HepG2 (cell line): ENCODE measurements around the gene TRMT1.

Source experiments
- ATF3 ChIP-seq: sonication (generic); formaldehyde crosslinking; IDR thresholded peaks from 2 replicates; pipeline ENCODE4 v1.4.0; 2020; ENCODE audit warnings: missing genetic modification reagents
- CAMTA2 ChIP-seq: sonication (generic); formaldehyde crosslinking; IDR thresholded peaks from 2 replicates; pipeline ENCODE4 v1.4.0; 2020; ENCODE audit warnings: mild to moderate bottlenecking, missing genetic modification reagents, borderline replicate concordance
- CREB1 ChIP-seq, 2 experiments: fragments of 450-650 bp in 1 of 2; IDR thresholded peaks; 2 replicates each; pipeline ENCODE4 v1.6.1; 2016 to 2017; ENCODE audit warnings: control low read depth in 1 of 2, mild to moderate bottlenecking in 1 of 2, missing compliant biosample characterization in 1 of 2, missing genetic modification characterization in 1 of 2
- DPF2 ChIP-seq: sonication (generic); formaldehyde crosslinking; IDR thresholded peaks from 2 replicates; pipeline ENCODE4 v1.4.0; 2020; ENCODE audit warnings: mild to moderate bottlenecking, low read depth, missing genetic modification reagents, borderline replicate concordance
- FOXO4 ChIP-seq: sonication (generic); formaldehyde crosslinking; conservative IDR thresholded peaks from 2 replicates; pipeline ENCODE4 v1.8.1; 2023; ENCODE audit warnings: missing genetic modification reagents
- JUND ChIP-seq: sonication (generic); formaldehyde crosslinking; IDR thresholded peaks from 2 replicates; pipeline ENCODE4 v1.8.0; 2022; ENCODE audit warnings: mild to moderate bottlenecking, missing genetic modification reagents
- NCOR1 ChIP-seq: fragments of 200-600 bp; sonication (generic); IDR thresholded peaks from 2 replicates; pipeline ENCODE4 v1.7.0; 2017; ENCODE audit warnings: antibody characterized with exemption, low read length, borderline replicate concordance
- SP1 ChIP-seq, 2 experiments: fragments of 450-650 bp in 1 of 2; sonication (generic) in 1 of 2; formaldehyde crosslinking in 1 of 2; IDR thresholded peaks; 2 replicates each; pipeline versions ENCODE4 v1.4.0 to v1.6.1; 2016 to 2020; ENCODE audit warnings: missing genetic modification reagents in 1 of 2
- TRIM24 ChIP-seq: sonication (generic); formaldehyde crosslinking; IDR thresholded peaks from 2 replicates; pipeline ENCODE4 v1.8.0; 2022; ENCODE audit warnings: mild to moderate bottlenecking, missing genetic modification reagents
- U2AF1 ChIP-seq: fragments of 200-400 bp; formaldehyde crosslinking; optimal IDR thresholded peaks from 2 replicates; pipeline ENCODE3; 2017; ENCODE audit warnings: mild to moderate bottlenecking, low read depth, low read length
- ZFP62 ChIP-seq: sonication (generic); formaldehyde crosslinking; IDR thresholded peaks from 2 replicates; pipeline ENCODE4 v1.4.0; 2020; ENCODE audit warnings: missing genetic modification reagents
- TF ChIP-seq, protein P1 (sequence below): IDR thresholded peaks from 2 replicates; pipeline ENCODE4 v1.6.1; 2018; ENCODE audit warnings: missing genetic modification reagents
- TF ChIP-seq, protein P2 (sequence below), 2 experiments: IDR thresholded peaks; 2 replicates each; pipeline ENCODE4 v1.6.1; 2011 to 2012; ENCODE audit warnings: low read length in 2 of 2, borderline replicate concordance in 1 of 2, low read depth in 1 of 2, mild to moderate bottlenecking in 1 of 2, moderate library complexity in 1 of 2

- TF ChIP-seq, protein P1, sequence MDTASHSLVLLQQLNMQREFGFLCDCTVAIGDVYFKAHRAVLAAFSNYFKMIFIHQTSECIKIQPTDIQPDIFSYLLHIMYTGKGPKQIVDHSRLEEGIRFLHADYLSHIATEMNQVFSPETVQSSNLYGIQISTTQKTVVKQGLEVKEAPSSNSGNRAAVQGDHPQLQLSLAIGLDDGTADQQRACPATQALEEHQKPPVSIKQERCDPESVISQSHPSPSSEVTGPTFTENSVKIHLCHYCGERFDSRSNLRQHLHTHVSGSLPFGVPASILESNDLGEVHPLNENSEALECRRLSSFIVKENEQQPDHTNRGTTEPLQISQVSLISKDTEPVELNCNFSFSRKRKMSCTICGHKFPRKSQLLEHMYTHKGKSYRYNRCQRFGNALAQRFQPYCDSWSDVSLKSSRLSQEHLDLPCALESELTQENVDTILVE (CRISPR knock-in tag), result no peak
- no peak for TF ChIP-seq NCOR1
- no peak for TF ChIP-seq CREB1 (IDR thresholded peaks at IDR 0.05)
- no peak for TF ChIP-seq CREB1 (CRISPR knock-in tag; IDR thresholded peaks at IDR 0.05)
- no peak for TF ChIP-seq DPF2 (CRISPR knock-in tag)
- no peak for TF ChIP-seq CAMTA2
- no peak for TF ChIP-seq SP1 (IDR thresholded peaks at IDR 0.05)
- no peak for TF ChIP-seq SP1 (CRISPR knock-in tag; IDR thresholded peaks at IDR 0.05)
- TF ChIP-seq ZFP62 (CRISPR knock-in tag), result no peak
- no peak for TF ChIP-seq TRIM24 (CRISPR knock-in tag)
- TF ChIP-seq ATF3 (CRISPR knock-in tag), result no peak
- TF ChIP-seq, protein P2, sequence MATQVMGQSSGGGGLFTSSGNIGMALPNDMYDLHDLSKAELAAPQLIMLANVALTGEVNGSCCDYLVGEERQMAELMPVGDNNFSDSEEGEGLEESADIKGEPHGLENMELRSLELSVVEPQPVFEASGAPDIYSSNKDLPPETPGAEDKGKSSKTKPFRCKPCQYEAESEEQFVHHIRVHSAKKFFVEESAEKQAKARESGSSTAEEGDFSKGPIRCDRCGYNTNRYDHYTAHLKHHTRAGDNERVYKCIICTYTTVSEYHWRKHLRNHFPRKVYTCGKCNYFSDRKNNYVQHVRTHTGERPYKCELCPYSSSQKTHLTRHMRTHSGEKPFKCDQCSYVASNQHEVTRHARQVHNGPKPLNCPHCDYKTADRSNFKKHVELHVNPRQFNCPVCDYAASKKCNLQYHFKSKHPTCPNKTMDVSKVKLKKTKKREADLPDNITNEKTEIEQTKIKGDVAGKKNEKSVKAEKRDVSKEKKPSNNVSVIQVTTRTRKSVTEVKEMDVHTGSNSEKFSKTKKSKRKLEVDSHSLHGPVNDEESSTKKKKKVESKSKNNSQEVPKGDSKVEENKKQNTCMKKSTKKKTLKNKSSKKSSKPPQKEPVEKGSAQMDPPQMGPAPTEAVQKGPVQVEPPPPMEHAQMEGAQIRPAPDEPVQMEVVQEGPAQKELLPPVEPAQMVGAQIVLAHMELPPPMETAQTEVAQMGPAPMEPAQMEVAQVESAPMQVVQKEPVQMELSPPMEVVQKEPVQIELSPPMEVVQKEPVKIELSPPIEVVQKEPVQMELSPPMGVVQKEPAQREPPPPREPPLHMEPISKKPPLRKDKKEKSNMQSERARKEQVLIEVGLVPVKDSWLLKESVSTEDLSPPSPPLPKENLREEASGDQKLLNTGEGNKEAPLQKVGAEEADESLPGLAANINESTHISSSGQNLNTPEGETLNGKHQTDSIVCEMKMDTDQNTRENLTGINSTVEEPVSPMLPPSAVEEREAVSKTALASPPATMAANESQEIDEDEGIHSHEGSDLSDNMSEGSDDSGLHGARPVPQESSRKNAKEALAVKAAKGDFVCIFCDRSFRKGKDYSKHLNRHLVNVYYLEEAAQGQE (IDR thresholded peaks at IDR 0.05; ENCODE audit: borderline replicate concordance in 1 of 2, low read depth in 1 of 2, low read length in 2 of 2), result no peak
- TF ChIP-seq JUND (CRISPR knock-in tag), result no peak
- no peak for TF ChIP-seq FOXO4 (CRISPR knock-in tag)
- TF ChIP-seq U2AF1, result no peak
These were observed 48.8 kb upstream of the TRMT1 start for GRCh38 chr19:13165162-13165997.
